Stimulated activated naive CD8-positive, alpha-beta T cell treated with anti-CD3 and anti-CD28 coated beads, Interleukin-15, Interleukin-2, amounts not matched to agents 100 ng/mL and 50 ng/mL, for 24 hours (primary cell): Measurements from ENCODE around the gene DPP9.
A peak's percentile ranks its signal among the peaks of the same experiment; 100 is the strongest.

Experiments
- H3K27ac Mint-ChIP-seq: one replicate; pipeline ENCODE4 v1.8.0; 2021; ENCODE audit warnings: mild to moderate bottlenecking, mixed read lengths
- H3K27me3 Mint-ChIP-seq: one replicate; pipeline ENCODE4 v1.8.0; 2021; ENCODE audit warnings: mixed read lengths
- H3K36me3 Mint-ChIP-seq: one replicate; pipeline ENCODE4 v1.8.0; 2021; ENCODE audit warnings: low read depth, mixed read lengths
- H3K4me1 Mint-ChIP-seq: one replicate; pipeline ENCODE4 v1.8.0; 2021; ENCODE audit warnings: low read depth, mixed read lengths
- H3K4me3 Mint-ChIP-seq: one replicate; pipeline ENCODE4 v1.8.0; 2021; ENCODE audit warnings: mild to moderate bottlenecking, mixed read lengths
- H3K9me3 Mint-ChIP-seq: one replicate; pipeline ENCODE4 v1.8.0; 2021; ENCODE audit warnings: mixed read lengths

The DPP9 gene

DNA sequence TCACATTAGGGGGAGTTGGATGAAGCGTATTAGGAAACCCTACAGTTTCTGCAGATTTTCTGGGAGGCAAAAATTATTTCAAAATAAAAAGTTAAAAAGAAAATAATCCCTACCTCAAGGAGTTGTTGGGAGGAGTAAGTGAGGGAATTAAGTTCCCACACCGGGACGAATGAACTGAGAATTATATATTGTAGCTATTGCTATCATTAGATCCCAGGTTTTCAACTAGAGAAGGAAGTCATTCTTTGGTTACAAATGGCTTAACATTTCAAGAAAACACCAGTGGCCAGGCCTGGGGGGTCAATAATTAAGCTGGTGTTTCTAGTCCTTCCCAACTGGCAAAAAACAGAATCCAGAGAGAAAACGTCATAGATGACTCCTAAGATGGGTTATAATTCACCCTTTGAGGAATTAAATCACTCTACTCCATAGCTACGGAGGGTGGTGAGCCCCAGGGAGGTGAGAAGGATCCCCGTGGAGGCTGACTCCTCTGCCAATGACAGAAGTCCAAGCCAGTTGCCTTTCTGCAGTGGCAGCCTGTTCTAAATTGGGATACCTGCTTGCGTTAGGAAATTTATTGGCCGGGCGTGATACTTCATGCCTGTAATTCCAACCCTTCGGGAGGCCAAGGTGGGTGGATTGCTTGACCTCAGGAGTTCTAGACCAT lies 52.3 kb downstream of the DPP9 start:
- Mint-ChIP-seq H3K36me3 (peaks cover 15% of the 10 kb centered on the region), H3K4me3 (no peak overlapping the region), H3K4me1 (peaks cover 17% of the 10 kb centered on the region), H3K9me3 (no peaks in the 10 kb centered on the region), H3K27me3 (no peaks in the 10 kb centered on the region), H3K27ac (peak overlapping the region; percentile 28)

DNA sequence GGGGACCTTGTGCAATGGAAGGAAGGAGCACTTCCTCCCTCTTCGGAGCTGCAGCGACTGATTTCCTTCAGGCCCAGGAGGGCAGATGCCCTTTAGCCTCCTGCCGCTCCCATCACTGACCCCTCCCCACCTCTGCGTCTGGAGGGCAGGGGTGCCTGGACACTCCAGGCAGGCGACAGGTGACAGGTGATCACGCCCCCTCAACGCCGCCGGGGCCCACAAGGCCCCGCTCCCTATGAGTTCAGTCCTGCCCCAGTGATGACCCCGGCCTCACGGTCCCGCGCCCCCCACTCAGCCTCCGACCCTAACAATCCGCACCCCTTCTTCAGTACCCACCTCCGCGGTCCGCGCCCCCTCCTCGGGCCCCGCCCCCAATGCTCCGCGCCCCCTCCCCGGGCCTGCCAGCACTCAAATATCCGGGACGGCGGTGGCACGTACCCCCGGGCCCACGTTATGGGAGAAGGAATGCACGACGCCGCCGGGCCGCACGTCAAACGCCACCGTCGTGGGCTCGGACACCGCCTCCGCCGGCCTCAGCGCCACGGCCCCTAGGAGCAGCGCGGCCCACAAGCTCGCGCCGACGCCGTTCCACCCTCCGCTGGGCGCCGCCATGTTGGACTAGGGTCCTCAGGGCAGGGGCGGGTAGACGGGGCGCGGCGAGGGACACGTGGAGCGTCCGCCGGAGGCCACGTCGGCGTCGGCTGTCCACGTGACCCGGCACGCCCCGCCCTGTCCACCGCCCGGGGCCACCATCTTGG lies 53.7 kb downstream of the DPP9 start, which contains the start of gene MYDGF:
MYDGF (minus strand) TSS at position 620 of the 758 bp plus-strand sequence; CDS start at position 612, 8 bp downstream.
- H3K36me3 Mint-ChIP-seq, result peaks cover 20% of the 10 kb centered on the region
- peak within 1 kb of the TSS; percentile 84 for H3K27ac Mint-ChIP-seq
- H3K27me3 Mint-ChIP-seq, result no peaks in the 10 kb centered on the region
- H3K4me1 Mint-ChIP-seq, result peaks cover 17% of the 10 kb centered on the region
- H3K4me3 Mint-ChIP-seq, result peak within 1 kb of the TSS; percentile 91
- H3K9me3 Mint-ChIP-seq, result no peaks in the 10 kb centered on the region

DNA sequence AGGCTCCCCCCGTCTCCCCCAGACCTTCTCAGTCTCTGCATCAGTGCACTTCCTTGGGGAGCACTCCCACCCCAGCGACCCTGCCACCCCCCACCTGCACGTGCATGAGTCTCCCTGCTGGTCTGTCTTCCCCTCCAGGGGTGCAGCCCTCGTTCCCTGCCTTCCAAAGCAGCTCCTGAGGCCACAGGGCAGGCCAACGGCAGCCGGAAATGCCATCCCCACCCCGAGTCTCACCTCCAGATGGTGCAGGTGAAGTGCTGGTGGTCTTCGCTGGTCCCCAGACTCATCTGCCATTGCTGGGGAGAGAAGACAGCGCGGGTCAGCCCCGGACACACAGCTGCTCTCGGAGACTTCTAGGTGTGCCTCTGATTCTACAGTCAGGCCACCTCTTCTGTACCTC lies 59.0 kb downstream of the DPP9 start:
- Mint-ChIP-seq H3K27ac (no peak overlapping the region), H3K27me3 (no peaks in the 10 kb centered on the region), H3K9me3 (no peaks in the 10 kb centered on the region), H3K4me3 (no peak overlapping the region), H3K36me3 (peaks cover 43% of the 10 kb centered on the region), H3K4me1 (peaks cover 20% of the 10 kb centered on the region)

DNA sequence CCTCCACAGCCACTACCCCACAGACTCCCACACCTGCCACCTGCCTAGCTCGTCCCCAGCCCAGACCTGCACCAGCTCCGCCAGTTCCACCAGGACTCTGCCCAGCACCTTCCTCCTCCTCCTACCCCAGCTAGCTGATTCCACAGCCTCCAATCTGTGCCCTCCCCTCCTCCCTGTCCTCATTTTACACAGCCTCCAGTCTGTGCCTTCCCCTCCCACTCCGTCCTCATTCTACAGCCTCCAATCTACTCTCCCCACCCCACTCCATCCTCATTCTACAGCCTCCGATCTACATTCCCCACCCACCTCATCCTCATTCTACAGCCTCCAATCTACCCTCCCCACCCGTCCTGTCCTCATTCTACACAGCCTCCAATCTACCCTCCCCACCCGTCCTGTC lies 60.8 kb downstream of the DPP9 start:
- Mint-ChIP-seq H3K4me3 (no peak overlapping the region), H3K9me3 (no peaks in the 10 kb centered on the region), H3K27ac (no peak overlapping the region), H3K4me1 (peaks cover 3% of the 10 kb centered on the region), H3K36me3 (peaks cover 37% of the 10 kb centered on the region), H3K27me3 (no peaks in the 10 kb centered on the region)

DNA sequence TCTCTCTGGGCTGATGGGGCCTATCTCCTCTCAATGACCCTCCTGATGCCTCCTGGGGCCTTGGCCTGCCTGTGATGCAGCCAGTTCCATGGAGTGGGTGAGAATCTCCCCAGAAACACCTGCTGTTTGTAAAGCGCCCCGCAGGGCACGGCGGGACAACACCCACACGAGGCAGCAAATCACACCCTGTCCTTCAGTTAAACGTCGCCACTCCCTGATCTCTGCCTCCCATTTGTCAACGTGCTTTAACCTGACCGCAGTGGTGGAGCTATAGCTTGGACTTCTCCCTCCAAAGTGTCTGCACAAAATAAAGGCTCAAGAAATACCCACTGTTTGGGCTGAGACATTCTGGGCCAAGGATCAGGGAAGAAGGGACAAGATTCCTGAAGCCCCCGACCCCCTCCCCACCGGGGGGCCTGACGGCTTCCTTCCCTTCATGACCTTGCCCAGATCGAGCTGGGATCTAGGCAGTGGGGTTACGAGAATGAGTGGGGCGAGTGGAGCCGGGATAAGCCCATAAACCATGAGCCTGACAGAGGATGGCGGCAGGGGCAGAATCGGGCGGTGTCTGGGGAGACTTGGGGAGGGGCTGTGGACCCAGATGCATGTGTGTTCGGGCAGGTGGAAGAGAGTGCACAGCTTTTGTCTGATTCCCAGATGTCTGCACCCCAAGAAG lies 61.5 kb downstream of the DPP9 start:
- Mint-ChIP-seq H3K4me1 (peaks cover 3% of the 10 kb centered on the region), H3K27me3 (no peaks in the 10 kb centered on the region), H3K4me3 (no peak overlapping the region), H3K27ac (no peak overlapping the region), H3K36me3 (peaks cover 40% of the 10 kb centered on the region), H3K9me3 (no peaks in the 10 kb centered on the region)

DNA sequence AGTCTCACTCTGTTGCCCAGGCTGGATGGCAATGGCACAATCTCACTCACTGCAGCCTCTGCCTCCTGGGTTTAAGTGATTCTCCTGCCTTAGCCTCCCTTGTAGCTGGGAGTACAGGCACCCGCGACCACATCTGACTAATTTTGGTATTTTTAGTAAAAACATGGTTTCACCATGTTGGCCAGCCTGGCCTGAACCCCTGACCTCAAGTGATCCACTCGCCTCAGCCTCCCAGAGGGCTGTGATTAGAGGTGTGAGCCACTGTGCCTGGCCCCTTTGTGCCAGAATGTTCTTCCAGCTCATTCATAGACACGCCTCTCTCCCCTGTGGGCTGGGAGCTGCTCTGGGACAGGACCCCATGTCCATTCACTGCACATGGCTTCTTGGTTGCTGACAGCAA lies 62.6 kb downstream of the DPP9 start:
- peaks cover 3% of the 10 kb centered on the region for H3K4me1 Mint-ChIP-seq
- H3K27ac Mint-ChIP-seq, result peak overlapping the region; percentile 68
- H3K36me3 Mint-ChIP-seq, result peaks cover 40% of the 10 kb centered on the region
- no peak overlapping the region for H3K4me3 Mint-ChIP-seq
- no peaks in the 10 kb centered on the region for H3K9me3 Mint-ChIP-seq
- H3K27me3 Mint-ChIP-seq, result no peaks in the 10 kb centered on the region

DNA sequence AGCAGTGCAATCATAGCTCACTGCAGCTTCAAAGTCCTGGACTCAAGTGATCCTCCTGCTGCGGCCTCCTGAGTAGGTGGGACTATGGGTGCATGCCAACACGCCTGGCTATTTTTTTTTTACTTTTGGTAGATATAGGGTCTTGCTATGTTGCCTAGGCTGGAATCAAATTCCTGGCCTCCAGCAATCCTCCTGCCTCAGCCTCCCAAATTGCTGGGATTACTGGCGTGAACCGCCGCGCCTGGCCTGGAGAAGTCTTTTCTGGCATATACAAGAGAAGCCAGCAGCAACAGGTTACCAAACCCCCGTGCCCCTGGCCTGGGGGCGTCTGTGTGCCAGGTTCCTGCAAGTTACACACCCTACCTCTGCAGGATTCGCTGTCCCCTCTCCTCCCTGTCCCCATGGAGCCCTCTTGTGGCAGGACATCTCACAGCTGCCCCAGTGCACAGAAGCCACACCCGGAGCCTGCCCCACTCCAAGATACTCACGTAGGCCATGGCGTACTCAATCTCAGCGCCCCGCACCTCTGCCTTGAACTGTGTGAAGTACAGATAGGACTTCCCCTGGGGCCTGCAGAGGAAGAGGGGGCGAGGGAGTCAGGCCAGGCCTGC lies 63.4 kb downstream of the DPP9 start:
- Mint-ChIP-seq H3K9me3 (no peaks in the 10 kb centered on the region), H3K4me3 (no peak overlapping the region), H3K4me1 (peaks cover 3% of the 10 kb centered on the region), H3K27ac (peak overlapping the region; percentile 26), H3K27me3 (no peaks in the 10 kb centered on the region), H3K36me3 (peaks cover 37% of the 10 kb centered on the region)

DNA sequence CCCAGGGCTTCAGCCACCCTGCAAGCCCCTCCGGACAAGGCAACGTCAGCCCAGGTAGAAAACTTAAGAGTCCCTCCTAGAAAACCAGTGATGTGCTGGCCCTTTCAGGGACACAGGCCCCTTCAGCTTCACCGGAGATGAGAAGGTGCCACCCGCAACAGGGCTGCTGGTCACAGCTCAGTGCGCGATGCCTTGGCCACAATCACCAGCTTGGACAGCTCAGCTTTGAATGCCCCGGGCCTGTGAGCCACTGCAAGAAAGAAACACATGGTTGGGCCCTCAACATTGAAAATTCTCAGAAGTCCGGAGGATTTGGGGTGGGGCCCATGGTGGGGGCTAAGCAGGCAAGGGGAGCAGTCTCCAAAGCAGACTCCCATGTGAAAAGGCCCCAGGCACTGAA lies 65.8 kb downstream of the DPP9 start:
- no peak overlapping the region for H3K27ac Mint-ChIP-seq
- H3K4me3 Mint-ChIP-seq, result no peak overlapping the region
- H3K9me3 Mint-ChIP-seq, result no peaks in the 10 kb centered on the region

DNA sequence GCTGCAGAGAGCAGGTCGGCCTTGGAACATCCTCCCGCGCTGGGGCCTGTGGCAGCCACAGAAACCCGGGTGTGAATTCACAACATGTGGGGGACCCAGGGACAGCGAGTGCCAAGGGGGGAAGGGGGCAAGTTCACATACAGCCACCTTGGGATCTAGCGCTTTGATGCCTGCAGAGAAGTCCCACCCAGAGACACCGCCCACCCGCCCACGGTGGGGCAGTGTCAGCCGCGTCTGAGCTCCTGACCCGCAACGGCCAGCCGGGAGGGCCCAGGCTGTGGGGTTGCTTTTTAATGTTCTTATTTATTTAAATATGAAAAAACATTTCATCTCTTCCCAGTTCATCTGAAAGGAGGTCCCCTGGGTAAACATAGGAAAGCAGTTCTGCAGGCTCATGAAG lies 66.4 kb downstream of the DPP9 start:
- Mint-ChIP-seq H3K27ac (no peak overlapping the region), H3K36me3 (peaks cover 40% of the 10 kb centered on the region), H3K9me3 (no peaks in the 10 kb centered on the region), H3K4me3 (no peak overlapping the region), H3K4me1 (peaks cover 3% of the 10 kb centered on the region), H3K27me3 (no peaks in the 10 kb centered on the region)

More for the DNA sequence above, 65.8 kb downstream of the DPP9 start:
- Mint-ChIP-seq H3K36me3 (peaks cover 46% of the 10 kb centered on the region), H3K27me3 (no peaks in the 10 kb centered on the region), H3K4me1 (peaks cover 3% of the 10 kb centered on the region)

DNA sequence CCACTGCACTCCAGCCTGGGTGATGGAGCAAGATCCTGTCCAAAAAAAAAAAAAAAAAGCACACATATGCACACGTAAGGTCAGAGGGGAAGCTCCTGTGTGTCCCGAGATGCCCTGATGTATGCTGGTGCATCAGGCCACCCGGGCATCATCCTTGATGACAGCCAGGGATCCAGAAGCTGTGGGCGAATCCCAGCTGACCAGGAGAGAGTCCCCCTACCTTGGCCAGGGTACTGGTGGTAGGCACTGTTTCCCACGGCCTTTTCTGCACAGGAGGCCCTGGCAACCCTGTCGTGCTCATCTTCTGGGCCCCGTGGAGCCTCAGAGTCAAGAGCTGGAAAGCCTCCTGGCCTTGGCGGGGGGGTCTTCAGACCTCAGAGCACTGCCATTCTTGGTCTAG lies 67.5 kb downstream of the DPP9 start:
- no peak overlapping the region for H3K4me3 Mint-ChIP-seq
- no peak overlapping the region for H3K27ac Mint-ChIP-seq
- H3K36me3 Mint-ChIP-seq, result peaks cover 34% of the 10 kb centered on the region
- no peaks in the 10 kb centered on the region for H3K9me3 Mint-ChIP-seq
- peaks cover under 1% of the 10 kb centered on the region for H3K4me1 Mint-ChIP-seq
- no peaks in the 10 kb centered on the region for H3K27me3 Mint-ChIP-seq

DNA sequence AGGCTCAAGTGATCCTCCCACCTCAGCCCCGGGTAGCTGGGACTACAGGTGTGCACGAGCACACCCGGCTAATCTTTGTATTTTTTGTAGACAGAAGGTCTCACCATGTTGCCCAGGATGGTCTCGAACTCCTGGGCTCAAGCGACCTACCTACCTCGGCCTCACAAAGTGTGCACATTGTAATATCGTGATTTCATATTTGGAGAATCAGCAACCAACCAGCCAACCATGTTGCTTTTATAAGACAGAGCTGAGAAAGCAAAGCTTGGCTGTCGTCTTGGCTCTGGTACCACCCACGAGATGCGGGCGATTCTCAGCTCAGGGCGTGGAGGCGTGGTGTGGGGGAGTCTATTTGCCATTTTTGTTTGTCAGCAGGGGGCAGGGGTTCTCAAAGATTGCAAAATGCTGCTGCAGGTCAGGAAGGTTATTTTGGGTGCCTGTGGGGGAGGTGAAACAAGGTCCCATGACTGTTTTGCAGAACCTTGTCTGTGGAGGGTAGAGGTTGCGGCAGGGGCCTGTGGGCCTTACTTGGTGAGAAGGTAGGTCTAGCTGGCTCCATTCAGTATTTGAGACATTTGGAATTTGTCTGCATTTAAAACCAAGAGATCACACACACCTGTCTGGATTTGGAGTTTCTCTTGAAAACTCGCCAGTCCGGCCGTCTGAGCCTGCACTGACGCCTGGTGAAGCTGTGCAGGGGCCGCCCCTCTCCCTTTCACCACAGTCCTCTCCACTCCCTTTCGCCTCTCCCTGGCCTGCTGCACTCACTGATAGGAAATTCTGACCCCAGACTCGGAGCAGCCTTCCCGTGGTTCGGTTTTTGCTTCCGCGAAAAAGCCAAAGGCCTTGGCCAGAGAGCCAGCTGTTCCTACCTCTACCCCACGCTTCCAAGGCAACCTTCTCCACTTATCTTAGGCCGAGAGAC lies 68.9 kb downstream of the DPP9 start:
- Mint-ChIP-seq H3K4me3 (no peak overlapping the region), H3K27ac (no peak overlapping the region), H3K9me3 (no peaks in the 10 kb centered on the region), H3K36me3 (peaks cover 24% of the 10 kb centered on the region), H3K27me3 (no peaks in the 10 kb centered on the region), H3K4me1 (no peaks in the 10 kb centered on the region)

DNA sequence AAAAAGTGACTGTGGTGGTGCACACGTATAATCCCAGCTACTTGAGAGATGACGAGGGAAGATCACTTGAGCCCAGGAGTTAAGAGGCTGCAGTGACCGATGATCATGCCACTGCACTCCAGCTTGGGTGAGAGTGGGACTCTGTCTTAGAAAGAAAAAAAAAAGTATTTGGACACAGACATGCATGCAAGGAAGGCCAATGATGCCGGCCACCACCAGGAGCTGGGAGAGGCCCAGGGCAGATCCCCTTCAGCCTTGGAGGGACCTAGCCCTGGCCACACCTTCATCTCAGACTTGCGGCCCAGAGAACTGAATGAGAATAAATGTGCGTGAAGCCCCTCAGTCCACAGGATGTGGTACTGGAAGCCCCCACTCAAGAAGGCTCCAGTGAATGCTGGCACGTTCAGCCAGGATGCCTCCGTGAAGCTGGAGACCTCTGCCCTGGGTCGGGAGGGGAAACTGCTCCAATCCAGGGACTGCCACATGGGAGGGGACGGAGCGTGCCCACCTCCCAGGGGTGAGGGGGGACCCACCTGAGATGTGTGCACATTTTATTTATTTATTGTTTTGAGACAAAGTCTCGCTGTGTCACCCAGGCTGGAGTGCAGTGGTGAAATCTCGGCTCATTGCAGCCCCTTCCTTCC lies 69.7 kb downstream of the DPP9 start:
- peaks cover 3% of the 10 kb centered on the region for H3K4me1 Mint-ChIP-seq
- H3K36me3 Mint-ChIP-seq, result peaks cover 24% of the 10 kb centered on the region
- H3K27me3 Mint-ChIP-seq, result no peaks in the 10 kb centered on the region
- no peaks in the 10 kb centered on the region for H3K9me3 Mint-ChIP-seq
- no peak overlapping the region for H3K27ac Mint-ChIP-seq
- H3K4me3 Mint-ChIP-seq, result no peak overlapping the region

DNA sequence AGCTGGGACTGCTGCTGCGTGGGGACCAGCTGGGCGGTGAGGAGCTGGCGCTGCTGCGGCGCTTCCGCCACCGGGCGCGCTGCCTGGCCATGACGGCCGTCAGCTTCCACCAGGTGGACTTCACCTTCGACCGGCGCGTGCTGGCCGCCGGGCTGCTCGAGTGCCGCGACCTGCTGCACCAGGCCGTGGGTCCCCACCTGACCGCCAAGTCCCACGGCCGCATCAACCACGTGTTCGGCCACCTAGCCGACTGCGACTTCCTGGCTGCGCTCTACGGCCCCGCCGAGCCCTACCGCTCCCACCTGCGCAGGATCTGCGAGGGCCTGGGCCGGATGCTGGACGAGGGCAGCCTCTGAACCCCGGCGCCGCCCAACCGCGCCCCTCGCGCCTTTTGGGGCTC lies 71.6 kb downstream of the DPP9 start:
- Mint-ChIP-seq H3K4me3 (no peak overlapping the region), H3K27ac (no peak overlapping the region), H3K9me3 (no peaks in the 10 kb centered on the region), H3K36me3 (peaks cover 15% of the 10 kb centered on the region), H3K27me3 (no peaks in the 10 kb centered on the region), H3K4me1 (peaks cover 9% of the 10 kb centered on the region)

DNA sequence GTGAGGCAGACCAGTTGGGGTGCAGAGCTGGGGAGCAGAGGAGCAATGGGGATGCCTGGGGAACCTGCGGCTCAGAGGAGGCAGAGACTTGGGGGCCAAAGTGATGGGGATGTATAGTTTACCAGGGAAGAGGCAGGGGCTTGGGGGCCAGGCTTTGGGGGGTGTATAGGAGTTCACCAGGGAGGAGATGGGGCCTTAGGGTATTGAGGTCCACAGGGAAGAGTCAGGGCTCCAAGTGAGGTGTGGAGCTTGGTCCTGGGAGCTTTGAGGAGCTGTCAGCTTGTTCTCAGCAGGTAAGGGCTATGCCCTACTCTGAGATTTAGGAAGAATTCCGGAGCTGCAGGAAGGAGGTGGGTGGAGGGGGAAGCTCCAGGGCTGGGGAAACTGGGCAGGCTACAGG lies 73.5 kb downstream of the DPP9 start:
- H3K36me3 Mint-ChIP-seq, result peaks cover 13% of the 10 kb centered on the region
- H3K9me3 Mint-ChIP-seq, result no peaks in the 10 kb centered on the region
- H3K27me3 Mint-ChIP-seq, result no peaks in the 10 kb centered on the region
- H3K27ac Mint-ChIP-seq, result no peak overlapping the region
- no peak overlapping the region for H3K4me3 Mint-ChIP-seq
- H3K4me1 Mint-ChIP-seq, result peaks cover 9% of the 10 kb centered on the region
